Measurements from ENCODE around the gene LPIN1.

The LPIN1 gene

DNA sequence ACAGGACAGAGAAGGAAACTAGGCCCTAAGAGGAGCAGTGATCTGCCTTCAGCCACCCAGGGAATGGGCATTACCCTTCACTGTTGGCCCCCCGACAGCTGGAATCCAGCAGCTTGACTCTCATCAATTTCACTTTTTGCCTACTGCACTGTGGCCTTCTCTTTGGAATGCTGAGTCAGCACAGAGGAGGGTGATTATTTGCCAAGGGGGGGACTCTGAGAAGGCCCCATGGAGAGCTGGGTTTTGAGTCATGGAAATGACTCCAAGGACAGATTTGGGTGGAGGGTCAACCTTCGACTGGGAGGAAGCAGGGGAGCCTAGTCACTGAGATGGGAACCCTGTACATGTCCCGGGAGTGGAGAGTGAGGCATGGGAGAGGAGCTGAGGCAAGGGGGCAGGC lies 38.3 kb upstream of the LPIN1 start:
- DNase-seq (ENCODE audit: insufficient read length, low spot score) (no peak), FAIRE-seq (no peak)
- no peak for TF ChIP-seq POLR2A (IDR thresholded peaks at IDR 0.05; ENCODE audit: low read depth, low read length)

DNA sequence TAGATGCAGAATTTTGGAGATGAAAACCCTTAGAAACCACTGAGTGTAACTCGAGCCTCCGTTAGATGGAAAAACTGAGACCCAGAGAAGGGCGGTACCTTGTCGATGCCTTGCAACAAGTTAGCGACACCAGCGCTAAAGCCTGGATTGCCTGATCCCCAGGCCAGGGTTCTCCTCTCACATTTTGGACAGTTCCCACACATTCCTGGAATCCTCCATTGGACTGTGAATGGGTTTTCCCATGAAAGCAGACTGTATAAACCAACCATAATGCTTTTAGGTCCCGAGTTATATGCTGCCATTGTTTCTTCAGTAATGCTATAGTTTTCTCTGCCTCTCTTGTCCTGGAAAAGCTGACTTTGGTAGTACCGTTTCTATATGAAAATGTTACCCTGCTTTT lies 37.1 kb upstream of the LPIN1 start:
- FAIRE-seq = no peak
- DNase-seq (ENCODE audit: insufficient read length, low spot score) = no peak
- TF ChIP-seq POLR2A (IDR thresholded peaks at IDR 0.05; ENCODE audit: low read depth, low read length) = no peak

DNA sequence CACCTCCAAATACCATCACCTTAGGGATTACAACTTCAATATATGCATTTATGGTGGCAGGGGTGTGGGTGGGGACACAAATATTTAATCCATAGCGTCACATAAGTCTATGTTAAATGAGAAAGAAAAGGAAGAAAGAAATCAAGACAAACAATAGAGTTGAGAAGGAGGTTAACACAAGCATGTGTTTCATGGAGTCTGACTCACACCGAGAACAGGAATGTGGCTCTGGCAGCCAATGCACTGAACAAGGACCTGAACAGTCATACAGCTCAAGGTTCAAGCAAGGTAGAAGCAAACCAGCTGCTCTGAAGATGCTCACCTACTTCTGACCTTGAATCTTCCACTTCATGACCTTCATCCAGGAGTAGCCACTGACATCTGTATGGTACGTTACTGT lies 36.2 kb upstream of the LPIN1 start:
- peak; percentile 76 for DNase-seq (ENCODE audit: insufficient read length, low spot score)
- FAIRE-seq = peak; percentile 92
- TF ChIP-seq POLR2A (IDR thresholded peaks at IDR 0.05; ENCODE audit: low read depth, low read length) = no peak

DNA sequence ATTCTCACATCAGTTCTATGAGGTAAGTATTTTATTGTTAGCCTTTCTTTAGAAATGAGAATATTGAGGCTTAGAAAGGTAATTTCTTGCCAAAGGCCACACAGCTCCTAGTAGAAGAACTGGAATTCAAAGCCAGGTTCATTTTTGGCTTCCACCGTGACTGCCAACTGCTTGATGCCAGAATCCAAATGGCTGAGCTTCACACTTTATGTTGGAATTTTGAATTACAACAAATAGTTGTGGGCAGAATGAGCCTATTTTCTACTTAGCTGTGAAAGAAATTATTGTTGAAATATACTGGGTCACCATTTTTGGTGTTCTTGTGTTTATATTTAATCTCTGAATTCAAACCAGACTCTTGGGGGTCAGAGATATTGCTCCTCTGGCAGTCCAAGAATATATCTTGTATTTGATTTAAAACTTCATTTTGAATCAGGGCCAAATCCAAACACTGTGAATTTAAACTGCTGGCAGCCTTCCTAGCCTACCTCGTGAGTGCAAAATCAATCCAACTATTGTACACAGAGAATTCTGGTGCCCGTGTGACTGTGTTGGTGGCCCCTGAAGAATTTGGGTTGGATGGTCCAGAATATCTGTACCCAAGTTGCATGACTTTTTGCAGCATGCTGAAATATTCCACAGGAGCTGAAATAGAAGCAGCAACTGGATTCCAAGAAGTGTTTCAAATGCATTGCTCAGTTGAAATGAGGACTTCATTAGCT lies 35.6 kb upstream of the LPIN1 start:
- no peak for TF ChIP-seq POLR2A (IDR thresholded peaks at IDR 0.05; ENCODE audit: low read depth, low read length)
- FAIRE-seq = no peak
- DNase-seq (ENCODE audit: insufficient read length, low spot score) = no peak

DNA sequence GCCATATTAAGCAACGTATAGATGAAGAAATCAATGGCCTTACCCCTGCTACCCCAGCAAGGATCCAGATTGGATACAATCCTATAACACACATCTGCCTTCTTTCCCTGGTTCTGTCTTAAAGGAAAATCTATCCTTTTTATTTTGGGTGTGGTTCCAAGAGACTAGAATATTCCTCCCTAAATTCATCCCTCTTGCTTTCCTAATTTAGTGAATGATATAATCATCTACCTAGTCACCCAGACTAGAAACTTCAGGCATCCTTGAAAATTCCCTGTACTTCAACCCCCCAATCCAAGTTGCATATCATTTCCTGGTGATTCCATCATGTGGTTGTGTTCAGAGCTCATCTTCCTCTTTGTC lies 35.1 kb upstream of the LPIN1 start:
- TF ChIP-seq POLR2A (IDR thresholded peaks at IDR 0.05; ENCODE audit: low read depth, low read length) = no peak
- FAIRE-seq (no peak), DNase-seq (ENCODE audit: insufficient read length, low spot score) (no peak)

DNA sequence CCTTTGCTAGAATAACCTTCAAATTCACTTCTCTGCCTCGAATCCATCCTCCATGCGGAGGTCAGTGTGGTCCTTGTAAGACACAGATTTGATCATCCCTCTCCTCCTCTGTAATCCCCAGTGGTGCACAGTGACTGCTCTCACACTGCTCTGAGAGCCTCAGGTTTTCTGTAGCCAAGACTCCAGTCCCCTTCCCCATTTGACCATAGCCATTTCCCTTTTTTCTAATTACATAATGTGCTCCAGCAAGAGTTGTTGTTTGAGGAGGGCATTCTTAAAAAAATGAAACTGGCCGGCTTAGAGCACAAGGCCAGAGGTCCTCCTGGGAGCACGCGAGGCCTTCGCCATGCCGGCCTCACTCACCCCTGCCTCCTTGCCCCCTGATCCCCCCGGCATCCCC lies 34.7 kb upstream of the LPIN1 start:
- TF ChIP-seq POLR2A (IDR thresholded peaks at IDR 0.05; ENCODE audit: low read depth, low read length) = no peak
- no peak for DNase-seq (ENCODE audit: insufficient read length, low spot score)
- no peak for FAIRE-seq

DNA sequence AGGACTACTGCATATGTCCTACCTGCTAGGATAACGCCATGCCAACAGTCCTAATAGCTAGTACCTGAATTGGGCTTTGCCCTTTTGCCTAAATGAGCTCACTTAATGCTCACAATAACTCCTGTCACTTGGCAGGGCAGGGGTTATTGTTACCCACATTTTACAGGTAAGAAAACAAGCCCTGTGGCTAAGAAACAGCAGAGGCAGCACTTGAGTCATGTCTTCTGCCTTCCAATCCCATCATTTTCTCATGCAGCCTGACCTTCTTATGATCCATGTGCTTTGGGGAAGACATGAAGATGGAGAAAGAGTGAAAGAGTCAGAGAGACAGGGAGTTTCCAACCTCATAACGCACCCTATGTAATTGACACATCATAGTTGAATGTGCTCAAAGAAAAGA lies 33.6 kb upstream of the LPIN1 start:
- no peak for DNase-seq (ENCODE audit: insufficient read length, low spot score)
- TF ChIP-seq POLR2A (IDR thresholded peaks at IDR 0.05; ENCODE audit: low read depth, low read length) = no peak
- FAIRE-seq = no peak

DNA sequence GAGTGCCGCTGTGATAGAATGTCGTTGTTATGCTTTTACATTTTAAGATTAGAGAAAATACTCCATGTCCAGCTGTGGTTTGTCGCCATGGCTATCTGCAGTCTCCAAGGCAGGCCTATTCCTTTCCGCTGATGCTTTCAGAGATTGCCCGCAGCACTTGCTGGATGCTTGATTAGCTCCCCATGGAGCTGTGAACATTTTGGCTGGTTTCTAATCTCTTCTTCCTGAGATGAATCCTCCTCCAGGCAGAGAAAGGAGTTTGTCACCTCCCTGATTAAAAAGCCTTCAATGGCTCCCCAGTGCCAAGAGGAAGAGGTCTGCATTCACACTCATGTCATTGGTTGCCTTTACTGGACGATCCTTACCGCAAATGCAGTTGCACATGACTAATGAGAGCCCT lies 32.6 kb upstream of the LPIN1 start:
- TF ChIP-seq POLR2A (IDR thresholded peaks at IDR 0.05; ENCODE audit: low read depth, low read length) = no peak
- FAIRE-seq = no peak
- no peak for DNase-seq (ENCODE audit: insufficient read length, low spot score)

DNA sequence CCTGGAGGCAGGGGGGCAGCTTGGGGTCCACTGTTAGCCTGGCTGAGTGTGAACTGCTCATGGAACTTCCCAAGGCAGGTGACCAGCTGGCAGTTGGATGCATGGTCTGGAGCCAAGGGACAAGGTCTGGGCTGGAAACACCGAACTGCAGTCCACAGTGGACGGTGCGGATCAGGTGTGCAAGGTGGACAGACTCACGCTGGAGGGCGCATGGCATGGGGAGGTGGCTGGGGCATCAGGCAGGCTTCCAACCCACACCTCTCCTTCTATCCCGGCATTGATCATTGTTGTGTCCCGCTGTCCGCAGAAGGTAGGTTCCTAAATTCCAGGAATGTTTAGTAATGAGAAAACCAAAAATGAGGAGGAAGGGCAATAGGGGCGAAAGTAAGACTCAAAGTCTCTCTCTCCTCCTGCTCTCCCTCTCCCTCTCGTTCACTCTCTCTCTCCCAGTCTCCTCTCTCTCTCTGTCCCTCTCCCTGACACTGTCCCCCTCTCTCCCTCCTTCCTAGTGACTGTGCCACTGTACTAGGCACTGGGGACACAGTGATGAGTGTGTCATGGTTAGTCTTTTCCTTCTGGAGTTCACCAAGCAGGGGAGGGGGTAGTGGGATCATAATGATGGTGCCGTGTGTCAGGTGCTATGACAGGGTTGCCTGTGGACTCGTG lies 30.3 kb upstream of the LPIN1 start:
- no peak for TF ChIP-seq POLR2A (IDR thresholded peaks at IDR 0.05; ENCODE audit: low read depth, low read length)
- no peak for DNase-seq (ENCODE audit: insufficient read length, low spot score)
- no peak for FAIRE-seq

DNA sequence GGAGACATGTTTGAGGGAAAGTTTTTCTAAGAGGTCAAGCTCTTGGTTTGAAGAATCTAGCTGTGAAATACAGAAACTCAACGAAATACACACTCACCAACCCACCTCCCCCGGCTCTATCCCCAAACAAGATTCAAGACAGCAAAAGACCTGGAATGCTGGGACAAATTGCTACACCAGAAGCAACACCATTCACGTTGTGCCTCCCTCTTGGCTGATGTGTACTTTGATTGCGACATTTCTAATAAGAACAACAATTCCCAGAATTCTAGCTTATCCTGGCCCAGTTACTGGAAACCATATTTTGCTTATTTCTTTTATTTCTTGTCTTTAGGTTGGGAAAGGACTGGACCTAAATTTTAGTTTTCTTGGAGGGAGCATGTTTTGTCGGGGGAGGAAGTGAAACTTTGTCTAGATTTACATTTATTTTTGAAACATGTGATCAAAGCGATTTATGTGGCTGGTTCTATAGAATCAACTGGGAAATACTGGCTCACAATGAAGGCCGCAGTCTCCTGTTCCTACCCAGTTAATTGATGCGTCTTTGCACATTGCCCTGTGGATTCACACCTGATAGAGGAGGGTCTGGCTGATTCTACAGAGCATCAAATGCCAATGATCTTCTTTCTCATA lies 29.6 kb upstream of the LPIN1 start:
- TF ChIP-seq POLR2A (IDR thresholded peaks at IDR 0.05; ENCODE audit: low read depth, low read length) = no peak
- FAIRE-seq = no peak
- no peak for DNase-seq (ENCODE audit: insufficient read length, low spot score)

DNA sequence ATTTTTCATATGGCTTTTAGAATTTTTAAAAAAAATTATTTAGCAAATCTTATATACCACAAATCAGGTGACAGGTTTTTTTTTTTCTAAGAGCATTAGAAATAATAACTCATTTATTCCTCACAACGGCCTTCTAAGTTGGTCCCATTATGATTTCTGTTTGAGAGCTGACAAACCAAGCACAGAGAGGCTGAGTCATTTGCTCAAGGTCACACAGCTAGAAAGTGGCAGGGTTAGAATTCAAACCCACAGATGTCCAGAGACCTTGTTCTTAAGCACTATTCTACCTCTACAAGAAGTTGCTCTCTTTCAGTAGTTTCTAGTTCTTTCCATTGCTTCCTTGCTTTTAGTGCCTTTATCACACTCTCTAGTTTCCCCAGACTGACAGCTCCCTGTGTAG lies 28.8 kb upstream of the LPIN1 start:
- FAIRE-seq (no peak), DNase-seq (ENCODE audit: insufficient read length, low spot score) (no peak)
- no peak for TF ChIP-seq POLR2A (IDR thresholded peaks at IDR 0.05; ENCODE audit: low read depth, low read length)

DNA sequence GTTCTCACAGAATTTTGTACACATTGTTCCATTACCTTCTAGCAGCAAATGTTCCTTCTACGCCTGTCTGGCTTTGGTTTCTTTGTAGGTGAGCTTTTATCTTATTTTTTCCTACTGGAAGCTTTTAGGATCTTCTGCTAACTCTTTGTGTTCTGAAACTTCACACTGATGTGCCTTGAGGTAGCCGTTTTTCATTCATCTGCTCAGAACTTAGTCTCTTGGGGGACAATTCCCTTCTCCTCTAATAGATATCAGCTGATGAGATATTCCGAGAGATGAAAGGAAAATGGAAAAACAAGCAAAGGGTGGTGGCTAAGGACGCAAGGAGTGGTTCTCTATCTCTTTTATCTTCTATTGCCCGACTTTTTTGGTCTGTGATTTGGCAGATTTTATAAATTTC lies 27.8 kb upstream of the LPIN1 start:
- no peak for TF ChIP-seq POLR2A (IDR thresholded peaks at IDR 0.05; ENCODE audit: low read depth, low read length)
- DNase-seq (ENCODE audit: insufficient read length, low spot score) = no peak
- FAIRE-seq = no peak

DNA sequence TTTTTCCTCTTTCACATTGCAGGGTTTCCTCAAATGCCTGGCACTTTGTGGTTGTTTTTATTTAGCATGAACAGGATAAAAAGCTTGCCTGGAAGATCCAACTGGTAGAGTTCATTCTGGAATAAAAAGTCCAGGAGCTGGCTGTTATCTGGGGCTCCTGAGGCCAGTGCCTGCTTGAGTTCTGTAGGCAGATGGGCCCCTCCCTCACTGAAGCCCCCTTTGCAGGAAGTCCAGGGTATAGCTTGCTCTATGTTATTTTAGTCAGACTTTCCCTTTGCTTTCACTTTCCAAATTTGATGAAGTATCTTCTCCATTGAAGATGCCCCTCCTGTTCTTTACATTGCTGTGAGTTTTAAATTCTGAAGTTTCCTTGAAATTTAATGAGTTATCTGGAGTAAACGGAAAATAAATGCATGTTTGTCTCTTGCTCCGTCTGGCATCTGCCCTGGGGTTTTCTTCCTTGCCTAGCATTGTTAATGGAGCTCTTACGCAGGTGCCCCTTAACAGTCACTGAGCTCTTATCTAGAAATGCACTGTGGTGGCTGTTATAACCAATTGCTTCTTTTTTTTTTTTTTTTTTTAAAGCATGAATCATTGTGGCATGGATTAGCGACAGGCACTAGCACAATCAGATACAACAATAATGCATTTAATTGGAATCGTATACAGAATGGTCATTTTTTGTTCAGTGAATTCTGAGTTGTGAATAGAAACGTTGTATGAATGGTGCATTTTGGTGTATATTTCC lies 27.0 kb upstream of the LPIN1 start:
- TF ChIP-seq POLR2A (IDR thresholded peaks at IDR 0.05; ENCODE audit: low read depth, low read length) = no peak
- no peak for DNase-seq (ENCODE audit: insufficient read length, low spot score)
- no peak for FAIRE-seq

DNA sequence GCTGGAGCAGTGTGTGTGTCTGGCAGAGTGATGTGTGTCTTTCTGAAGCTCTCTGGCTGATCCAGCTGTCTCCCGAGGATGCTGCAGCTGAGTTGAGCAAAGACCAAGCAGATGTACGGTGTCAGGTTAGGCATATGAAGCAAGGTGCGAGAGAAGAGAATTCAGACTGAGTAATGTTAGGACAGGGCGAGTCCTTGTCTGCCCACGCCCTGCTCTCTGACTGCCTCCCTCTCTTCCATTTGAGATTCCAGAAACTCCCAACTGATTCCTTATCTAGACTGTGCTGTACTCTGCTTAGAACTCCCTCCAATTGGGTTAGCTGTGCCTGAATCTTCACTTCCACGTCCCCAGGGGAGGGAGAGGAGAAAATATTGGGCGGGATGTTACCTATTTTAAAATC lies 25.7 kb upstream of the LPIN1 start:
- no peak for TF ChIP-seq POLR2A (IDR thresholded peaks at IDR 0.05; ENCODE audit: low read depth, low read length)
- FAIRE-seq (no peak), DNase-seq (ENCODE audit: insufficient read length, low spot score) (no peak)

All from H54 (cell line).